Esophagus squamous epithelium (tissue), 4 donors: ENCODE measurements around the gene PTPRM.

Experiments used
- CTCF ChIP-seq, 6 experiments: fragments of 450-650 bp in 4 of 6; fragments of 200-600 bp in 2 of 6; sonication (generic) in 2 of 6; IDR thresholded peaks; one replicate each; pipeline ENCODE4 v1.5.1; 2016 to 2019; ENCODE audit warnings: antibody characterized with exemption in 6 of 6, mild to moderate bottlenecking in 4 of 6, moderate library complexity in 4 of 6
- POLR2A ChIP-seq, 4 donors: fragments of 450-650 bp; IDR thresholded peaks; one replicate each; pipeline ENCODE4 v1.6.1; 2017; ENCODE audit warnings: antibody characterized with exemption in 4 of 4, mild to moderate bottlenecking in 4 of 4, moderate library complexity in 3 of 4

DNA sequence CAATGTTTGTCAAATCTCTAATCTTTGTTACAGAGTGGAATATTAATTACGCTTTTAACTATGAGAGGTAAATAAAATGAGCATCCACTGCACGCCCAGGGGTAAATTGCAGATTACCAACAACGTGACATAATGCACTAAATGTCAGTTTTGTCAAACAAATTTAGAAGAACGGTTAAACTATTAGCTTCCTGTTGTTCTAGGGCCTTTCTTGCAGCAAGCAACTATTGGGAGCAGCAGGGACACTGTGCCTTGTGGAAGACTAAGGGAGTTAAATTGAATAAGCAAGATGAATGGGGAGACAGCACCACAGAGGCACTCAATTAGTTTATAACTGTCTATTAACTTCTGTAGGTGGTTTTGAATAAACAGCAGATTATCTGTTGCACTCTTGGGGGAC is 651.1 kb downstream of the PTPRM start:
- TF ChIP-seq POLR2A (IDR thresholded peaks at IDR 0.05): no peak
- no peak for TF ChIP-seq CTCF (IDR thresholded peaks at IDR 0.05)
